Osteocyte (in vitro differentiated cells): ENCODE results near the gene FBXW5. TPM values are rescaled to one million over a fixed set of nuclear protein-coding genes. Genes with fewer than 3 reads are reported as not detected.

Experiments used
- DNase-seq: peaks from one replicate; pipeline ENCODE4 v3.0.0; 2021; ENCODE audit warnings: mixed read lengths; ENCODE audit not compliant: unreplicated experiment; ENCODE audit errors: extremely low spot score
- H3K27ac Mint-ChIP-seq: one replicate; pipeline ENCODE4 v1.8.0; 2021; ENCODE audit warnings: mild to moderate bottlenecking, mixed read lengths; ENCODE audit not compliant: unreplicated experiment
- H3K27me3 Mint-ChIP-seq: one replicate; pipeline ENCODE4 v1.8.0; 2021; ENCODE audit warnings: mixed read lengths; ENCODE audit not compliant: unreplicated experiment
- H3K36me3 Mint-ChIP-seq: one replicate; pipeline ENCODE4 v1.8.0; 2021; ENCODE audit warnings: mixed read lengths; ENCODE audit not compliant: unreplicated experiment
- H3K4me1 Mint-ChIP-seq: one replicate; pipeline ENCODE4 v1.8.0; 2021; ENCODE audit warnings: mixed read lengths; ENCODE audit not compliant: unreplicated experiment
- H3K4me3 Mint-ChIP-seq: one replicate; pipeline ENCODE4 v1.8.0; 2021; ENCODE audit warnings: mild to moderate bottlenecking, moderate library complexity, mixed read lengths; ENCODE audit not compliant: unreplicated experiment
- H3K9me3 Mint-ChIP-seq: one replicate; pipeline ENCODE4 v1.8.0; 2021; ENCODE audit warnings: mixed read lengths; ENCODE audit not compliant: unreplicated experiment
- CTCF ChIP-seq: fragments of 200-600 bp; sonication (generic); IDR thresholded peaks from 2 replicates; pipeline ENCODE4 v1.5.0; 2021; ENCODE audit warnings: antibody characterized with exemption, mild to moderate bottlenecking, moderate library complexity
- total RNA-seq: library from RNA; stranded (reverse); gene quantifications from 2 replicates; pipeline ENCODE4 v1.2.1, GENCODE V29; 2021

FBXW5 gene
- total RNA-seq, 1 donor from 2014 or later: 84.4 TPM

- no peaks in the 10 kb centered on the region for H3K36me3 Mint-ChIP-seq
- no peaks in the 10 kb centered on the region for H3K27me3 Mint-ChIP-seq
- peaks cover 5% of the 10 kb centered on the region for H3K4me1 Mint-ChIP-seq
- H3K27ac Mint-ChIP-seq: no peak overlapping the region
- H3K9me3 Mint-ChIP-seq: no peaks in the 10 kb centered on the region
- no peak overlapping the region for H3K4me3 Mint-ChIP-seq
- no peak for TF ChIP-seq CTCF
- no peak for DNase-seq
Measured at GRCh38 chr9:136988872-136989271, 44.3 kb upstream of the FBXW5 start.

GRCh38 chr9:136985853-136986252 is 41.3 kb upstream of the FBXW5 start:
- Mint-ChIP-seq H3K27me3 (no peaks in the 10 kb centered on the region), H3K9me3 (no peaks in the 10 kb centered on the region), H3K4me1 (no peaks in the 10 kb centered on the region), H3K27ac (no peak overlapping the region), H3K4me3 (no peak overlapping the region), H3K36me3 (no peaks in the 10 kb centered on the region)
- DNase-seq: no peak
- TF ChIP-seq CTCF: no peak

- TF ChIP-seq CTCF: no peak
- H3K27ac Mint-ChIP-seq: no peak overlapping the region
Measured at GRCh38 chr9:136985027-136985602, 40.6 kb upstream of the FBXW5 start.

GRCh38 chr9:136984464-136985026 is 40.0 kb upstream of the FBXW5 start:
- TF ChIP-seq CTCF: no peak
- Mint-ChIP-seq H3K36me3 (no peaks in the 10 kb centered on the region), H3K4me3 (no peak overlapping the region), H3K9me3 (no peaks in the 10 kb centered on the region), H3K27me3 (no peaks in the 10 kb centered on the region), H3K4me1 (no peaks in the 10 kb centered on the region), H3K27ac (no peak overlapping the region)
- no peak for DNase-seq

More at GRCh38 chr9:136985027-136985602, 40.6 kb upstream of the FBXW5 start:
- no peak for DNase-seq
- Mint-ChIP-seq H3K36me3 (no peaks in the 10 kb centered on the region), H3K9me3 (no peaks in the 10 kb centered on the region), H3K4me1 (no peaks in the 10 kb centered on the region), H3K27me3 (no peaks in the 10 kb centered on the region), H3K4me3 (no peak overlapping the region)

- Mint-ChIP-seq H3K4me1 (no peaks in the 10 kb centered on the region), H3K27me3 (no peaks in the 10 kb centered on the region), H3K4me3 (no peak overlapping the region), H3K9me3 (no peaks in the 10 kb centered on the region), H3K36me3 (no peaks in the 10 kb centered on the region), H3K27ac (no peak overlapping the region)
- DNase-seq: no peak
- no peak for TF ChIP-seq CTCF
Measured at GRCh38 chr9:136983656-136984314, 39.2 kb upstream of the FBXW5 start.
